ENCODE measurements around the gene CDH6.
A peak's percentile ranks its signal among the peaks of the same experiment; 100 is the strongest.

CDH6 gene

GRCh38 chr5:31193591-31194467, at the start of gene CDH6:
Gene CDH6 (plus strand): TSS chr5:31193686. CDS start chr5:31267474, 73,788 bp downstream.
- no peaks in the 10 kb centered on the region for H3K36me3 ChIP-seq (ENCODE audit: control insufficient read depth, low read depth, low read length)
- peaks cover 11% of the 10 kb centered on the region for H3K4me1 ChIP-seq (ENCODE audit: control insufficient read depth, low read depth, low read length)
- H3K9me3 ChIP-seq (ENCODE audit: control insufficient read depth, low read depth, low read length) = no peaks in the 10 kb centered on the region
- peak within 1 kb of the TSS; percentile 38 for H3K9ac ChIP-seq (ENCODE audit: low read length)
- H3K27me3 ChIP-seq (ENCODE audit: control insufficient read depth, insufficient read depth, low read length) = peaks cover 47% of the 10 kb centered on the region
- peak within 1 kb of the TSS; percentile 81 for H3K4me3 ChIP-seq (ENCODE audit: low read length)
- no peak within 1 kb of the TSS for H3K27ac ChIP-seq (ENCODE audit: low read length)

GRCh38 chr5:31144364-31144763, 49.1 kb upstream of the CDH6 start:
- Histone ChIP-seq H3K9me3 (ENCODE audit: control insufficient read depth, low read depth, low read length) (no peaks in the 10 kb centered on the region), H3K27me3 (ENCODE audit: control insufficient read depth, insufficient read depth, low read length) (no peaks in the 10 kb centered on the region), H3K9ac (ENCODE audit: low read length) (no peak overlapping the region), H3K36me3 (ENCODE audit: control insufficient read depth, low read depth, low read length) (no peaks in the 10 kb centered on the region), H3K4me1 (ENCODE audit: control insufficient read depth, low read depth, low read length) (no peaks in the 10 kb centered on the region), H3K27ac (ENCODE audit: low read length) (no peak overlapping the region), H3K4me3 (ENCODE audit: low read length) (no peak overlapping the region)

DNA sequence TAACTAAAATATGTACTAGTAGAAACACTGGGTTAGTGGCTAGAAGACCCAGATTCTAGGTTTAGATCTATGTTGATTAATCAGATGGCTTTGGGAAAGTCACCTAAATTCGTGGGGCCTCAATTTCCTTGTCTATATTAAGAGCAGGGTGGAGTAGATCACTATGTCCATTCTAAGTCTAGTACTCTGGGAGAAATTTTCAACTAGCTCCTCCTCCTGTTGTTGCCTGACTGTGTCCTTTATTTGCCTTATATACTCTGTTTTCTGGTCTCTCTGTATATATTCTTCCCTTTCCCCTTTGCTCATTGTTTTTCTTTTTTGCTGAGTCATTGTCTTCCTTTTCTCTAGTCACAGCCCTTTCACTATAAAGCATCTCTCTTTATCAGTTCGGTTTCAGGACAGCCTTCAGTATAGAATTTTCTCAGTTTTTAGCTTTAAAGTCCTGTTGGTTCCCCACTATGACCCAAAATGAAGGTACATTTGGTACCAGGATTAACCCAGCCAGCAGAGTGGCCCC, 44.5 kb upstream of the CDH6 start:
- no peak overlapping the region for H3K4me3 ChIP-seq (ENCODE audit: low read length)
- H3K36me3 ChIP-seq (ENCODE audit: control insufficient read depth, low read depth, low read length) = no peaks in the 10 kb centered on the region
- H3K27ac ChIP-seq (ENCODE audit: low read length) = no peak overlapping the region
- no peak overlapping the region for H3K9ac ChIP-seq (ENCODE audit: low read length)
- H3K9me3 ChIP-seq (ENCODE audit: control insufficient read depth, low read depth, low read length) = no peaks in the 10 kb centered on the region
- peaks cover 13% of the 10 kb centered on the region for H3K4me1 ChIP-seq (ENCODE audit: control insufficient read depth, low read depth, low read length)
- H3K27me3 ChIP-seq (ENCODE audit: control insufficient read depth, insufficient read depth, low read length) = no peaks in the 10 kb centered on the region

DNA sequence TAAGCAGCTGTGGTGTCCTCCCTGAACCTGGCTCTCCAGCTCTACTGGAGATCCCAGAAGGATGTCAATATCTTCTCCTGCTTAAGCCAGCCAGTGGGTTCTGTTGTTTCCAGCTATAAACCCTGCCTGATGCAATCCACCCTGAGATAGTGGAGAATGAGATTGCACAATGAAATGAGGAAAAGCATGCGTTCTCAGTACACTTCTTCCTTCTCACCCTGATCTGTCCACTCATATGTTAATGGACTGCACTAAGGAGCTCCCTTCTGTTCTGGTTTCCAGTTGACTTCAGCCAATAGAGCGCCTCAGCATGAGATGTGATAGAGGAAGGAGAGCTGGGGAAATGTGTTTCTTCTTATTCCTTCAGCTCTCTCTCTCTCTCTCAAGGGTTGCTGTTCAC, 40.0 kb upstream of the CDH6 start:
- H3K27ac ChIP-seq (ENCODE audit: low read length) = no peak overlapping the region

DNA sequence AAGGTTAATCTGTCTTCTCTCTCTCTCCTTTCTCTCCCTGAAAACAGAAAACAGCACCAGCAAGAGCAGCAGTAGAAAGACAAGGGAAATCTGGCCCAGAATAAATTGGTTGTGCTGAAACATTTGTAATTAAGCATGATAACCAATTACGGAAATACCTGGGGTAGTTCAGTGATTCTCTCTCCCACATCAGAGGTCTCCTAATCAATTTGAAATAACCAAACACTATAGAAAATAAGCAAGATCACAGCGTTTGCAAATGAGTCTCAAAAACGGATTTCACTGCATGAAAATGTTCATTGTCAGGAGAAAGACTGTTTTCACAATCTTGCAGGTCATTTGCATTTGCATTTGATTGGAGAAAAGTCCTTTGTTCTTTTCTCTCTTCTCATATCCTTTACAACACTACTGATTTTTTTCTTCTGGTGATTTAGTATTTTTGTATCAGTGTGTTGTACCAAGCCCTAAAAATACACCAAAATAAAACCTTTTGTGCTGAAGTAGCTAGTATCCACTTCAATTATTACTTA, 36.8 kb upstream of the CDH6 start:
- peaks cover 25% of the 10 kb centered on the region for H3K4me1 ChIP-seq (ENCODE audit: control insufficient read depth, low read depth, low read length)
- no peak overlapping the region for H3K9ac ChIP-seq (ENCODE audit: low read length)

More for the DNA sequence above, 40.0 kb upstream of the CDH6 start:
- Histone ChIP-seq H3K9me3 (ENCODE audit: control insufficient read depth, low read depth, low read length) (no peaks in the 10 kb centered on the region), H3K4me1 (ENCODE audit: control insufficient read depth, low read depth, low read length) (peaks cover 21% of the 10 kb centered on the region), H3K4me3 (ENCODE audit: low read length) (no peak overlapping the region), H3K9ac (ENCODE audit: low read length) (no peak overlapping the region), H3K36me3 (ENCODE audit: control insufficient read depth, low read depth, low read length) (no peaks in the 10 kb centered on the region), H3K27me3 (ENCODE audit: control insufficient read depth, insufficient read depth, low read length) (no peaks in the 10 kb centered on the region)

DNA sequence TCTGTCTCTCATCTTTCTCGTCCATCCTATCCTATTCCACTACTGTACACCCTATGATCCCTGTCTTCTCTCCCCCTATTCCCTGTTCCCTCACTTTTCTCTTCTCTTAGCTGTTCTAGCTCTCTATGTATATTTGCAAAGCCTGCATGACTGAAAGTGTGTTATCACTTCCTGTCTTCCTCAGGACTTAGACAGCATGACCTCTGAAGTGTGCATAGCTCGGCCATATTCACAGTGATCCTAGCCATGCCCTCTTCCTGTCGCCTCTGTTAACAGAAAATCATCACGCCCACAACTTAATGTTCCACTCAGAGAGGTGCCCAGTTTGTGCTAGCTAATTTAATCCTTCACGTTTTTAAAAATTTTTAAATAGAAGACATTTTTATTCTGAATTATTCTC, 35.8 kb upstream of the CDH6 start:
- peaks cover 30% of the 10 kb centered on the region for H3K4me1 ChIP-seq (ENCODE audit: control insufficient read depth, low read depth, low read length)
- H3K9me3 ChIP-seq (ENCODE audit: control insufficient read depth, low read depth, low read length) = no peaks in the 10 kb centered on the region
- no peak overlapping the region for H3K9ac ChIP-seq (ENCODE audit: low read length)
- no peaks in the 10 kb centered on the region for H3K27me3 ChIP-seq (ENCODE audit: control insufficient read depth, insufficient read depth, low read length)
- H3K36me3 ChIP-seq (ENCODE audit: control insufficient read depth, low read depth, low read length) = no peaks in the 10 kb centered on the region
- no peak overlapping the region for H3K27ac ChIP-seq (ENCODE audit: low read length)
- no peak overlapping the region for H3K4me3 ChIP-seq (ENCODE audit: low read length)

More for the DNA sequence above, 36.8 kb upstream of the CDH6 start:
- H3K36me3 ChIP-seq (ENCODE audit: control insufficient read depth, low read depth, low read length) = no peaks in the 10 kb centered on the region
- no peak overlapping the region for H3K4me3 ChIP-seq (ENCODE audit: low read length)
- no peaks in the 10 kb centered on the region for H3K9me3 ChIP-seq (ENCODE audit: control insufficient read depth, low read depth, low read length)
- H3K27me3 ChIP-seq (ENCODE audit: control insufficient read depth, insufficient read depth, low read length) = no peaks in the 10 kb centered on the region
- H3K27ac ChIP-seq (ENCODE audit: low read length) = no peak overlapping the region

GRCh38 chr5:31158686-31159085, 34.8 kb upstream of the CDH6 start:
- H3K4me3 ChIP-seq (ENCODE audit: low read length) = no peak overlapping the region
- no peak overlapping the region for H3K9ac ChIP-seq (ENCODE audit: low read length)
- H3K4me1 ChIP-seq (ENCODE audit: control insufficient read depth, low read depth, low read length) = peaks cover 21% of the 10 kb centered on the region
- no peaks in the 10 kb centered on the region for H3K36me3 ChIP-seq (ENCODE audit: control insufficient read depth, low read depth, low read length)
- no peaks in the 10 kb centered on the region for H3K27me3 ChIP-seq (ENCODE audit: control insufficient read depth, insufficient read depth, low read length)
- no peak overlapping the region for H3K27ac ChIP-seq (ENCODE audit: low read length)
- no peaks in the 10 kb centered on the region for H3K9me3 ChIP-seq (ENCODE audit: control insufficient read depth, low read depth, low read length)

GRCh38 chr5:31161781-31162181, 31.7 kb upstream of the CDH6 start:
- Histone ChIP-seq H3K27ac (ENCODE audit: low read length) (peak overlapping the region; percentile 38), H3K4me3 (ENCODE audit: low read length) (no peak overlapping the region), H3K9me3 (ENCODE audit: control insufficient read depth, low read depth, low read length) (no peaks in the 10 kb centered on the region)

GRCh38 chr5:31165729-31166128, 27.8 kb upstream of the CDH6 start:
- Histone ChIP-seq H3K27ac (ENCODE audit: low read length) (no peak overlapping the region), H3K27me3 (ENCODE audit: control insufficient read depth, insufficient read depth, low read length) (no peaks in the 10 kb centered on the region), H3K4me1 (ENCODE audit: control insufficient read depth, low read depth, low read length) (peaks cover 14% of the 10 kb centered on the region), H3K36me3 (ENCODE audit: control insufficient read depth, low read depth, low read length) (no peaks in the 10 kb centered on the region), H3K4me3 (ENCODE audit: low read length) (no peak overlapping the region), H3K9me3 (ENCODE audit: control insufficient read depth, low read depth, low read length) (no peaks in the 10 kb centered on the region), H3K9ac (ENCODE audit: low read length) (no peak overlapping the region)

More at GRCh38 chr5:31161781-31162181, 31.7 kb upstream of the CDH6 start:
- Histone ChIP-seq H3K36me3 (ENCODE audit: control insufficient read depth, low read depth, low read length) (no peaks in the 10 kb centered on the region), H3K27me3 (ENCODE audit: control insufficient read depth, insufficient read depth, low read length) (no peaks in the 10 kb centered on the region), H3K9ac (ENCODE audit: low read length) (no peak overlapping the region), H3K4me1 (ENCODE audit: control insufficient read depth, low read depth, low read length) (peaks cover 17% of the 10 kb centered on the region)

GRCh38 chr5:31169379-31169778, 24.1 kb upstream of the CDH6 start:
- Histone ChIP-seq H3K9ac (ENCODE audit: low read length) (no peak overlapping the region), H3K27ac (ENCODE audit: low read length) (no peak overlapping the region), H3K4me1 (ENCODE audit: control insufficient read depth, low read depth, low read length) (no peaks in the 10 kb centered on the region), H3K4me3 (ENCODE audit: low read length) (no peak overlapping the region), H3K27me3 (ENCODE audit: control insufficient read depth, insufficient read depth, low read length) (no peaks in the 10 kb centered on the region), H3K36me3 (ENCODE audit: control insufficient read depth, low read depth, low read length) (no peaks in the 10 kb centered on the region), H3K9me3 (ENCODE audit: control insufficient read depth, low read depth, low read length) (no peaks in the 10 kb centered on the region)

GRCh38 chr5:31172881-31173280, 20.6 kb upstream of the CDH6 start:
- no peaks in the 10 kb centered on the region for H3K9me3 ChIP-seq (ENCODE audit: control insufficient read depth, low read depth, low read length)
- H3K4me1 ChIP-seq (ENCODE audit: control insufficient read depth, low read depth, low read length) = no peaks in the 10 kb centered on the region
- H3K27ac ChIP-seq (ENCODE audit: low read length) = no peak overlapping the region
- H3K36me3 ChIP-seq (ENCODE audit: control insufficient read depth, low read depth, low read length) = no peaks in the 10 kb centered on the region
- H3K4me3 ChIP-seq (ENCODE audit: low read length) = no peak overlapping the region
- H3K27me3 ChIP-seq (ENCODE audit: control insufficient read depth, insufficient read depth, low read length) = no peaks in the 10 kb centered on the region
- H3K9ac ChIP-seq (ENCODE audit: low read length) = no peak overlapping the region

Data from iPS-18a (cell line).